Measurements from ENCODE around the gene AIG1. TPM values are rescaled to one million over a fixed set of nuclear protein-coding genes. Genes with fewer than 3 reads are reported as not detected.

AIG1 gene
- total and polyA plus RNA-seq, 2 of the 13 experiments (the other 11 are each of a cell fraction or from before 2014, with no cell fraction given): 115 to 197 TPM

- TF ChIP-seq HIVEP1 (CRISPR knock-in tag; IDR thresholded peaks at IDR 0.05) (no peak), REL (CRISPR knock-in tag; conservative IDR thresholded peaks at IDR 0.05) (no peak), DMTF1 (CRISPR knock-in tag; IDR thresholded peaks at IDR 0.05) (no peak), TBP (CRISPR knock-in tag; IDR thresholded peaks at IDR 0.05) (no peak), ATM (IDR thresholded peaks at IDR 0.05; ENCODE audit: borderline replicate concordance) (no peak), ZBTB14 (CRISPR knock-in tag; IDR thresholded peaks at IDR 0.05) (no peak), ZNF280D (CRISPR knock-in tag; IDR thresholded peaks at IDR 0.05) (no peak), MTA1 (CRISPR knock-in tag; IDR thresholded peaks at IDR 0.05; ENCODE audit: borderline replicate concordance) (no peak), ZSCAN25 (CRISPR knock-in tag; IDR thresholded peaks at IDR 0.05) (no peak), ASH2L (IDR thresholded peaks at IDR 0.05; ENCODE audit: insufficient read length, low read depth, low read length) (no peak), ZNF251 (CRISPR knock-in tag; IDR thresholded peaks at IDR 0.05) (no peak), CREM (IDR thresholded peaks at IDR 0.05) (peak; percentile 33; the same call in 1 of the 2 replicates), CREM (CRISPR knock-in tag; IDR thresholded peaks at IDR 0.05) (no peak), ZNF552 (CRISPR knock-in tag; IDR thresholded peaks at IDR 0.05; ENCODE audit: borderline replicate concordance) (no peak), ZNF337 (CRISPR knock-in tag; IDR thresholded peaks at IDR 0.05; ENCODE audit: borderline replicate concordance, low read depth) (no peak), CC2D1A (CRISPR knock-in tag; IDR thresholded peaks at IDR 0.05) (no peak), THYN1 (CRISPR knock-in tag; IDR thresholded peaks at IDR 0.05; ENCODE audit: borderline replicate concordance, low read depth) (no peak), ZFP91 (CRISPR knock-in tag; IDR thresholded peaks at IDR 0.05; ENCODE audit: borderline replicate concordance) (no peak), ZNF790 (CRISPR knock-in tag; IDR thresholded peaks at IDR 0.05; ENCODE audit: borderline replicate concordance) (no peak), MLLT10 (CRISPR knock-in tag; IDR thresholded peaks at IDR 0.05) (no peak), ATF6 (CRISPR knock-in tag; conservative IDR thresholded peaks at IDR 0.05) (no peak)
Measured at GRCh38 chr6:143223895-143224294, 163.2 kb downstream of the AIG1 start (continued).

Measured in HepG2 (cell line).